Right kidney (tissue), 1 donor: ENCODE results near the gene FAM114A2.
A peak's percentile ranks its signal among the peaks of the same experiment; 100 is the strongest.

ENCODE experiments used
- DNase-seq: peaks from one replicate; pipeline ENCODE4 v3.0.0-alpha.2; 2016

FAM114A2 gene

DNA sequence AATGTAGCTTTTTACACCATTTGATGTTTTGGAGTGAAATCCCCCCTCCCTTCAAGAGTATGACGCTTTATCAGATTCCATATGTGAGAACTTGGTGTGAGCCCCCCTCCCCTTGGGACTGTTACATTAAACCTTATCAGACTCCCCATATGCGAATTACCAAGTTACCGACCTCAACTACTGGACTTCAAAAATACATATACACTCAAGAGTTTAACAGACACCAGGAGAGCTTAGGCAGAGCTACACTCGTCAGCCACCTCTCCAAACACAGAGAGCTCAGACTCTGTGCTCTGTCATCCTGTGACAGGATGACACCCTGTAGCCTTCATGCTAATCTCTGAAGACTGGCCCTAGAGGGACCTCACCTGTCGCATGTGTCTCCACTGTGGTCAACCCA is 50.2 kb downstream of the FAM114A2 start:
- DNase-seq = no peak

DNA sequence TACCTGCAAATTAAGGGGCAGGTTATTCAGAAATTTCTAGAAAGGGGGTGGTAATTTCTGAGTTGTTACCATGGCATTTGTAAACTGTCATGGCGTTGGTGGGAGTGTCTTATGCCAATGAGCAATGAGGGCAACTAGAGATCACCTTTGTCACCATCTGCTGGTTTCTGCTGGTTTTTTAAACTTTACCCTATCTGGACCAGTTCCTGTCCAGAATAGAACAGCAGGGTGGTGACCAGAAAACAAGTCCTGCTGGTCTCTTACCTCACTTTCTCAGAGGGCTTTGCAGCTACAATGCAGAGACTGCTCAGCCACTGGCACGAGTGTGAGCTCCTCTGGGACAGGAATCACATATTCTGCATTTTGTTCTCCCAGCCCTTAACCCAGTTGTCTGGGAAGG is 51.4 kb downstream of the FAM114A2 start:
- no peak for DNase-seq

DNA sequence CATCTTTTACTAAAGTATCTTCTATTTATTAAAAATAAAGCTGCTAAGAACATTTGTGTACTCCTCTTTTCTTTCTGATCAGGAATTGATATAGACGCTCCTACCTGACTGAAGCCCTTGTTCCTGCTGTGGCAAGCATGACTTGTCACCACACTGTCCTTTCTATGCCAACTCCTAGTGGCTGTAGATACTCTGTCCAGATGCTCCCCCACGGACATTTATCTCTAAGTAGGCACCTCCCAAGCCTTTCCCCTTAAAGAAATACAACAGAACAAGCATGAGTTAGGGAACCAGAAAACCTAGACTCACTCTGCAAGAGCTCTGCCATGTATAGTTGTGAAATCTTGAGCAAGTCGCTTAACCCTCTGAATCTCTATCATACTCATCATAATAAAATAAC is 53.2 kb downstream of the FAM114A2 start:
- DNase-seq = no peak

DNA sequence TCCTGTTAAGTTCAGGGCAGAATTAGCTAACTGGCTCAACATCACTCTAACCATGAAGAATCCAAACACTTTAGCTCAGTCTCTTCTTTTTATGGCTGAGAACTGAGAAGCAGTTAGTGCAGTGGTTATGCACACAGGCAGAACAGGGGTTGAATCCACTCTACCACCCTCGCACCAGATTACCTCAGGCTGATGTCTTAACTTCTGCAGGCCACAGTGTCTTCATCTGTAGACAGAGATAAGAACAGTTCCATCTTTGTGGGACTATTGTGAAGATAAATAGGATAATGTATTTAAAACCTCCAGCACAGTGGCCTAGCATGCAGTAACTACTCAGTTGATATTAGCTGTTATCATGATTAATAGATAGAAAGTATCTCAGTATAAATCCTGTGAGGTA is 54.8 kb downstream of the FAM114A2 start:
- no peak for DNase-seq

DNA sequence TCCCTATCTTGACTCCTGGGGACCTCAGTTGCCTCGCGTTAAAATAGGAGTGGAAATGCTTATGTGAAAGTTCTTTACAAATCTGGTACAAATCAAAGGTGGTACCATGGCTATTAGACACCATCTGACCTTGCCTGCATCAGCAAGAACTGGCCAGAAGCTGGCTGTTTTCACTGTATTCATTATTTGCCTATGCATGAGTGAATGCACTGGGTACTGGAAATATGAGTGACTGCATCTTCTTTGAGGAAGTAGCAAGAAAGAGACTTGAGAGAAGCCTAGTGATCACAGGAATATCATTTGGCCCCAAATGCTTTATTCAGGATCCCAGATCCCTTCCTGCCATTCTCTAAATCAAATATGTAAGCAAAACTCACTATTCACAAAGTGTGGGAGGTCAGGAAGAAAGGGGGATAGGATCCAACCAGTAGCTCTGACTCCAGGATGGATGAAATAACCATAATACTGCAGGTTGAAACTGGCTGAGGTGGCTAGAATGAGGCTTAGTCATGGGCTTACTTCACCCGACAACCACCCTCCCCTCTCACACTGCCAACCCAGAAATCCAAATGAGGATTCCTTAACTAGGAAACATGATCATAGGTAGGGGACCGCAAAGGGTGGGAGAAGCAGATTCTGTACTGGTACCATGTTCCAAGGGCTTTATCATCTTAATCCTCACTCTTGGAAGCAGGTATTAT is 56.7 kb downstream of the FAM114A2 start:
- no peak for DNase-seq

DNA sequence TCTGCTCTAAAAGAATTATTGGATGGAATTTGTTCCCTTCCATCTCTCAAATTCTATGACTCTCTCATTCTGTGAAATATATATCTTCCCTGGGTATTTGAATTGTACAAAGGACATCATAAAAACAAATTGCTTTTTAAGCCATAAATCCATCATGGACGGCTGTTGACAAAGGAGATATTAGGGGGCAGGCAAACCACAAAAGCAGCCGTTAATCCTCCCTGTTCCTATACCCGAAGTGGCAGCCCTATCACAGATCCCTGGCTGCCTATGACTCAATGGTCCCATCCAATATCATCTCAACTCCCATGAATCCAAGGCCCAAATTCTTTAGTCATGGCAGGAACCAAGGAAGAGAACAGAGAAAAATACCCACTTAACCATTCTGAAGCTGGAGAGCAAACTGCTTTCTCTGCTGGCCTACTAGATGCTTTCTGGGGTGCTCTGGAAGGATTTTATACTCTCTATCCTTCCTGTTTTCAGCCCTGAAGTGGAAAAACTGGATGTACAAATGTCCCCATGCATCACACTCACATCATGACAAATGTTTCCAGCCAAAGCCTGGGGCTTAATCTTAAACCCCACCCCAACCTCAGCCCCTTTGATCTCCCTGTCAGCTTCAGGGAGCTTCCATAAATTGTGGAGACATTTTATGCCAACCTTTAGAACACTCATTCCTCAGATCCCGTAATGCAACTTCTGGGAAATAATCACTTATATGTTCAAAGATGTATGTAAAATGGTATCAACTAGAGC is 59.5 kb downstream of the FAM114A2 start:
- DNase-seq = no peak

DNA sequence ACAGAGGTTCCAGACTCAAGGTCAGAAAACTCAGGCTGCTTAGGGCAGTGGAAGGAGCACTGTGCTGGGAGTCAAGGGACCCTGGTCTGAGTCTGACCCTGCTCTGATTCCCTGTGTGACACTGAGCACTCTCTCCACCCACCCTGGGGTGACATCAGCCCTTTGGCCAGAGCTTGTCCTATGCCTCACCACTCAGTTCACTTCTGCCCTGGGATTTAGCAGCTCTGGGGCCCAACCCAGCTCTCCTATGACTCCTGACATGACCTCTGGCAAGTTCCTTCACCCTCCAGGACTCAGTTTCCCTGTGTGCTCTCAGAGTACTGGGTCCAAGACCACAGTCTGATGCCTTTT is 63.9 kb downstream of the FAM114A2 start:
- no peak for DNase-seq

DNA sequence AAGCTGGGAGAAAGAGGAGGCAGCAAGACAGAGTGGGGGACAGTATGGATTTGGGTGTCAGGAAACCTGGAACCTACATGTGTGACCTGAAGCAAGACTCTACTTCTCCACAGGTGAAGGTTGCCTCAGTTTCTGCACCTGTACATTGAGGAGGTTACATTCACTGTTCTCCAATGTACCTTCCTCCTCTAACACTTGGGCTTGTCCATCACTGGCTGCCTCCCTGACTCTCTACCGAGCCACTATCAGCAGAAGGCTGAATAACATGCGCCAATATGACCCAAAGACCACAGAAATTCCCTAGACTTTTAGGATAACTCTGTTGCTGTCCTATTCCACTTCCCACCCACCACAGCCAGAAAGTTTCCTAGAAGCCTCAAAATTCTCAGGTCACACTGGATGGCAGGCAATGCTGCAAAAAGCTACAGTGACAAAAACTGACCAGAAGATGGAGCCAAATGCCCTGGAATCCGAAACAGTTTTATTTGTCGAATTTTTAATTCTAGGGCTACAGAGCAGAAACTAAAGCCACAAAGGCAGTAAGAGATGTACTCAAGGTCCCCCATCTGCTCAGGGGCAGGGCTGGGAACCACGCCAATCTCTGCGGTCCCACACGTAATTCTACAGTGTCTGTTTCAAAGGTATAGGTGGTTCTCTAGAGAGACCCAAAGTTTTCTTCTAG is 64.4 kb downstream of the FAM114A2 start:
- no peak for DNase-seq

DNA sequence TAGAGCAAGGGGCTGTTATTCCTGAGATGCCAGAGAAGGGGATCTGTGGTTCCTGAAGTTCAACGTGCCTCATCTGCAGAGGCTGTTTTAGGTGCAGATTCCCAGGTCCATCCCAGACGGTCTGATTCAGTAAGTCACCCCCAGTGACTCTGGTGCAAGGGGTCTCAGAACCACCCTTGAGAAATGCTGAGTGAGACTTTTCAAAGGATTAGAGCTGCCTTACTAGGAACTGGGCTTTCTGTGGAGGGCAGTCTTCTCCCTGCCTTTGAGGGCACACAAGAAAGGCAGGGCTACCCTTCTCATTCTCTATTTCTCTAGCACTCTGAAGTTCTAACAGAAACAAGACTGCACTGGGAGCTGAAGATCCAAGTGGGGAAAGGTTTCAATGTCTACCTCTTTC is 66.5 kb downstream of the FAM114A2 start:
- DNase-seq = no peak

DNA sequence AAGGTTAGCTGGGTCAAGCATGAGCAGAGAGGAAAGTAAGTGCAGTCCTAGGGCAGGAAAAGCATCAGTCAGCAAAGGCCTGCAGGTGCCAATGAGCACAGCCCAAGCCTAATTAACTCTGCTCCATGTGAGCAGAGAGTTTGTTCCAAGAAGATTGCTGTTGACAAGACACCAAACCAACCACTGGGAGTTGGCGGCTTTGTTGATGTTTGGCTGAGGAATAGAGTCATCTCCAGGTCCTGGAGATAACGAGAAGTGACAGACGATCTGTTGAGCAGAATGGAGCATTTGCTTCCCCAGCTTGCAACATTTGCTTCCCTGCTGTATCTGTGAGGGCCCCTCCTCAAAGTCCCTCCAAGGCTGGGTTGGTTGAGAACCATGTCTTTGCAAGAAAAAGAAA is 68.2 kb downstream of the FAM114A2 start:
- no peak for DNase-seq

DNA sequence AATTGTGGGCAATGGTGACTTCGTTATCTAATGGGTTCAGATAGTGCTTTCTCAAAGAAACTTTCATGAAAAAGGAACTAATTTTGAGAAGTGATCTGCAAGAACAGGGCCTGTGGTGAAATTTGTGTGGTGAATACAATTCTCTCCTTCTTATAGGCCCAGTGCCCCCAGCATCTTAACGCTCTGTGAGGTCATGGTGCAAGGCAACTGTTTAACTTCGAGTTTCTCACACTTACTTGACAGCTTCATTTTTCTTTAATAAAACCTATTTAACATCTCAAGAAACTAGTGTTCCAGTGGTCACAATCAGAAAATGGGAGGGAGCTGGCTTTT is 69.2 kb downstream of the FAM114A2 start:
- no peak for DNase-seq

DNA sequence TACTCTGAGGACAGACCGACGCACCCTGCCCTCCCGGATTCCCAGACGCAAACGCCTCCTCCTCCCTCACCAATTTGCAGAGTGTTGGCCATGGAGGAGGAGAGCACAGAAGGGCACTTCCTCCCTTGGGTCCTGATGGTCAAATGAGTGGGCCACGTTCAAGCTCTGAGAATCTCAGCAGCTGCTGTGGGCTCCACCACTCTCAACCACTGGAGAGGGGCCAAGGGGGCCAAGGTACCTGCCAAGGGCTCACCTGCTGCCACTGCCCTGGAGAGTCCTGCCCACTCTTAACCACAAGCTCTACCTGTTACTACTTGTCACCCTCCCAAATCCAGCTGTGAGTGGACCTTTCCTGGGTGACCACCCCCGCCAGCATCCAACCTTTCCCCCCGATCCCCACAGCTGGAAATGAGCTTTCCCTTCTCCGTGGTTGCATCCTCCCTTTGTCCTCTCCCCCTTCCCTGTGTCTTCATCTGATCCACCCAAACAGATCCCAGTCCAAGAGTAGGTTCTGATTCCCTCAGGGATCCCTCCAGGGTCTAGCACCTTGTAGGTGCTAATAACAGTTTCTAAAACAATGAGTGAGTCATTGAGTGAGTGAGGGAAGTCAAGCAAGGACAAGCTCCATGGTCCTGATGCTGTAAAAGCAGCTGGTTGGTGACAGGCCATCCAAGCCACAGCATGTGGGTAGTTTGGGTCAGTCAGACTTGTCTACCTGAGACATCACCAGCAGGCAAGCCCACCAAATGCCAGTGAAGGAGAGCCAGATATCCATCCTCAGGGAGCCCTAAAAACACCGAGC is 69.7 kb downstream of the FAM114A2 start:
- no peak for DNase-seq

DNA sequence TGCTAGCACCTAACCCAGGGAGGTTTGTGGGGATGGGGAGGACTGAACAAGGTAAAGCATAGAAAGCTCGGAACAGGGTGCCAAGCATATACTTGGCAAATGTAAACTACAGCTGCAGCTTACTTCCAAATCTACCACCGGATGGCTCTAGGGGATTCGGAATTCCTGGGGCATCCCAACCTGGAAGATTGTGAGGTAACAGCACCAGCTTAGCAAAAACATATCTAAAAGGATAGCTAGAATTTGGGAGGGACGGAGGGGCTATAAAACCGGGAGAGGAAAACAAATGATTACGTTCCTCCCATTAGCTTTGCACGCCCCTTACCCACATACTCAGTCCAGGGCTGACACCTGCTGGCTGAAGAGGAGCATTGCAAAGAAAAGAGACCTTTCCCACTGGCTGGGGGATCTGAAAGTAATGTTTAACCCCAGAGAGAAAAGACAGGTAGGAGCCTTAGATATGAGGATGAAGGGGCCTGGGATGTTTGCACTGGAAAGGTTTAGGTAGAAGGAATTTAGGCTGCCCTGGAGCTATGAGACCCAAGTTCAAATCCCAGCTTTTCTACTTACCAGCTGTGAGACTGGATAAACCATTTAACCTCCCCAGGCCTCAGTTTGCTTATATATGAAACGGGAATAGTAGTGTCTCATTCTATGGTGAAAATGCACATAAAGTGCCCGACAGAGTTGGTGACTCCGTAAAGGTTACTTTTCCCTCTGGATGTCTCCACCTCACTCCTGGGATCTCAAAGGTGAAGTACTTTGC is 73.6 kb downstream of the FAM114A2 start:
- peak; percentile 52 for DNase-seq

DNA sequence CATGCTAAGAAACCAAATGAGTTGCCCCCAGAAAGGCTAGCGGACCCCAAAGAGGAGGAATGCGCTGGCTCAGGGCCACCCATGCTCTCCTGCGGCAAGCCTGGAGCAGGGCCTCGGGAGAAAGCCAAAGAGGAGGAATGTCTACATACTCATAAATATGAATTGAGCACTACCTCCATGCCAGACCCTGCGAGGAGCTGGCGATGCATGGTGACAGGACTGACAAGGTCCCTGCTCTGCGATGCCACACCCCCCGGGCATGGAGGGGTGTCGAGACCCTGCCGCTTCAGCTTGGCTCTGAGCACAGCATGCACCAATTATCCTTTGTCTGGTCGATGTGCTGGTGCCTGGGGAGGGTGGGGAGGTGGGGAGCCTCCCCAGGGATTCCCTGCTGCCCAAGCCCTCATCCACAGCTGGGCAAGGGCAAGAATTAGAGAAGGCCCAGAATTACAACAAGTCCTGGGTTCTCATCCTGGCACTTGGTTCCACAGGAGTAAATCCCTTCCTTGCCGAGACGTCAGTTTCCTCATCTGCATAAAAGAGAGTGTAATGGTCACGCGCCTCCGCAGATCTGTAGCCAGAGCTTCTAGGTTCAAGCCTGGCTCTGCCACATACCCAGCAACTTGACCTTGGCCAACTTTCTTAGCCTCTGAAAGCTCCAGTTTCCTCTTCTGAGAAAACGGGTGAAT is 74.4 kb downstream of the FAM114A2 start:
- DNase-seq = no peak

DNA sequence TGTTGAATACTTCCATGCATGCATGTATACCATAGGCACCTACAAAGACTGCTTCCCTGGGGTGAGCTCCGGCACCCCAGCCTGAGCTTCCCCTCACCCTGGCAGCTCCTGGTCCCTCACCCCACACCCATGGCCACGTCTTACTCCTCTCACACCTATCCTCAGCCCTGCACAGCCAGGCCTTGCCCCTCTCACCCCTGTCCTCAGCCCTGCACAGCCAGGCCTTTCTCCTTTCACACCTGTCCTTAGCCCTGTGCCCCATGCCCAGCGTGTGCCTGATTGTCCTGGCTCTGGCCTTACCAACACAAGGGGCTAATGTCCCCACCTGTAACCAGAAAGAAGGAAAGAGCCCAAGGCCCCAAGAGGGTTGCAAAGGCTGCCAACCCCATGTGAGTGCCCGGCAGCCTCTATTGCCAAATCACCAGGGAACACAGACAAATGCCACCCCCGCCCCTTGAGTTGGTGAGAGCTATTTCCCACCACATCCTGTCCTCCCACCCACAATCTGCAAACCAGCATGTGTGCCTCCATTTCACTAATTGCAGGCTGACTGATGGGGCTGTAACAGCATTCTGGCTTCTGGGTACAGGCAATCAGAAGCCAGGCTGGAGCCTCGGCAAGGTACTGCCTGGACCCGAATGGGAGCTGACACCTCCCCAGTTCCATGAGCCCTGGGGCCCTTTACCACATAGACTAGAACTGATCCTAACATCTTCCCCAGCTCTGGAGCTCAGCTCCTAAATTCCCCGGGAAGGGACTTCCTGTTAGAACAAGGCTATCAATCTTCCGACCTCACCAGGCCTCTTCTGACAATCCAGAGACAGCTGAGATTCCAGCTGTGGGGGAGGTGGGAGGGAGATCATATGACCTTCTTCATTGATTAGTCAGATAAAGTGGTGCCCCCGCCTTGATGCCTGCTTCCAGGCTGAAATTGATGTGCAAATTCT is 78.2 kb downstream of the FAM114A2 start:
- no peak for DNase-seq

DNA sequence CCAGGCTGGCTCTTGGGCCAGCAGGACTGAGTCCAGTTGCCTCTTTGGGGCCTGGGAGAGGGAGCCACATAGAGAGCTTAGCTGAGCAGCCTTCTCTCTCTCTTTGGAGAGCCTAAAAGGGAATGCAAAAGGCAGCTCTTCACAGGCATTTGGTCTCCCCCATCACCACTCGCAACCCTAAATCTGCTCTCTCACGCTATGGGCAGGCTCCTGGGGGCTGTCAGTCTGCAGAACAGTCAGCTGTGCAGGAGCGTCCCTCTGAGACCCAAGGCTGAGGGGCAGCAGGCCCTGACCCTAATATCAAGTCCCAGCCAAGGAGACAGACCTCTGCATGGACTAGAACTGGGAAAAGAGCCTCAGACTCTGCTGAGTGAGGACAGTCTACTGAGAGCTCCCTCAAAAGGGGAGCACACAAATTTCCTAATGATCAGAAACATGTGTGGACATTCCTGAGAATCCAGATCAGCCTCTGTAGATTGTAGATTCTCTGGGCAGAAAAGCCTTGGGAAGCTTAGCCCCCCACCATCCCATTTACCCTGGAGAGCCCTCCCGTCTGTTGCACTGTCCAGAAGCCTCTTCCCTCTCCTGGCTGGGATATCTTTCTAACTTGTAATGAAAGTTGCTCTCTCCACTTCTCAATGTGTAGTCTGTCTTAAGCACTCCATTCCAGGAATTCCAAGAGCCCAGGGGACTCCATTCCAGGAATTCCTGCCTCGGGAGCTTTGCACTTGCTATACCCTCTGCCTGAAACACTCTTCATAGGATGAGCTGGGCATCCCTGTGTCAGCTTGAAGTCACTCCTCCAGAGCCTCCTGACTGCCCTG is 79.4 kb downstream of the FAM114A2 start:
- DNase-seq = no peak

DNA sequence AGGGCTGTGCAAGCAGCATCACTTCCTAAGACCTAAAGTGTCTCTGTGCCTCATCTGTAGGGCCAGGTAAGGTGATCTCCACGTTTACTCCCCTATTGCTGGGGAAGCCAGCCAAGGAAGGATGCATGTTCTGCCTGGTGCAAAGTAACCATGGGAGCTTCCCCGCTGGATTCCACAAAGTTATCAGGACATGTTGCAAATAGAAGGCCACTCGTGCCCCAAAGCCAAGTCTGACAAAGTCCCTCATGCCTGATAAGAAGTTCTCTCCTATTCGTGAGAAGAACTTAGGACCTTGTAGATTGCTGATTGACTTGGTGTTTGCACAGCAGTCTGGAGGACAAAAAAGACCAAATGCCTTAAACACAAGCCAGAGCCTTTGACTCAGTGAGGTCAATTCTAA is 81.5 kb downstream of the FAM114A2 start:
- no peak for DNase-seq

DNA sequence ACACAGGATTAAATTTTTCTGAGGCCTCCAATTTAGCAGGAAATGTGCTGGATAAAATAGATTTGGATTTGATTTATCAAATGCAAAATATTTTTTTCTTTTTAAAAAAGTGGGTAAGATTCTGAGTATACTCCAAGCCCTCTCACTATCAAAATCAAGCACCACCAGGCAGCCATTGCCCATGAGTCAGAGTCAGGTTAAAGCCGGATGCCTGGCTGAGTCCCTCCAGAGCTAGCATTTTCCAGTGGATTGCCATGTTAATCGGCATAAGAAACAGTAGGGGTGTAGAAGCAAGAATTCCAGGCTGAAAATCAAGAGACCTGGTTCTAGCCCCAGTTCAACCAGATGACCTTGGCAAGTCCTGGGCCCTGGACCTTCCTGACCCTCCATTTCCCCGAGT is 85.3 kb downstream of the FAM114A2 start:
- no peak for DNase-seq

DNA sequence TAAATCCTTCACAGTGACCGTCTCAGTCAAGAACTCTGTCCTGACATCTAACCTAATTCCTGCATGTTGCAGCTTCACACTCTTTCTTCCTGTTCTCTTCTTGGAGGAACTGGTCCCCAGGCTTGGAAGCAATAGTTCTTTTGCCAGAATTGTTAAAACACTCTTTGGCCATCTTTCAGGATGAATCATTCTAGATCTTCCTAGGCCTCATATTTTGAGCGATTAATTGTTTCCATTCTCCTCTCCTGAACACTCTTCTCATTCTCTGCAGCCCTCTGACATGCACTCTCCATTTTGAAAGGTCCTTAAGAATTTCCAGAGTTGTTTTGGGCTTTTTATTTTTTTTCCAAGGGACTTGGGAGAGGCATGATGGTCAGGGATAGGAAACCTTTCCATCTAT is 85.8 kb downstream of the FAM114A2 start:
- no peak for DNase-seq

DNA sequence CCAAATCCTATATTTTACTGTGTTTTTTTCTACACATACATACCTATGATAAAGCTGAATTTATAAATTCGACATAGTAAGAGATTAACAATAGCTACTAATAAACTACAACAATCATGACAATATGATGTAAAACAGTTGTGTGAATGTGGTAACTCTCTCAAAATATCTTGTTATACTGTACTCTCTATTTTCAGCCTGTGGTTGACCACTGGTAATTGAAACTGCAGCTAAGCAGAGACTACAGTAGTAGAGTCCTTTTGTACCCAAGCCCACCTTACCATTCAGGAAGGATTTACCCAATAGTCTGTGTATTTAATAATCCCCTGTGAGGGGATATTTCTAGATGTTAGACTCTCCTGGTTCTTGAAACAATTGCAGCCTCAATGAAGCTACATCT is 86.7 kb downstream of the FAM114A2 start:
- no peak for DNase-seq
